CD4-positive, alpha-beta T cell treated with Interleukin-17A for 1 hour (primary cell): Measurements from ENCODE around the gene REPS2.
A peak's percentile ranks its signal among the peaks of the same experiment; 100 is the strongest.
"Not testable (repeated sequence)": the region's sequence is repeated elsewhere in the genome, so short reads cannot be mapped to it uniquely, and the experiment has no call there.

Experiments
- DNase-seq: peaks from one replicate; pipeline ENCODE4 v3.0.0-alpha.2; 2020

Gene REPS2

GRCh38 chrX:16946361-16946964, at the start of gene REPS2:
Gene REPS2, plus strand, starts transcription at chrX:16946658. Its CDS starts 204 bp downstream, at chrX:16946862.
- DNase-seq = peak; percentile 82

- no peak for DNase-seq
These were observed 49.0 kb upstream of the REPS2 start for GRCh38 chrX:16897445-16897844.

- DNase-seq = no peak
These were observed 43.0 kb upstream of the REPS2 start for GRCh38 chrX:16903274-16904022.

GRCh38 chrX:16910376-16910775, 36.1 kb upstream of the REPS2 start:
- DNase-seq = no peak

GRCh38 chrX:16914058-16914457, 32.4 kb upstream of the REPS2 start:
- DNase-seq = no peak

- DNase-seq = no peak
These were observed 29.9 kb upstream of the REPS2 start for GRCh38 chrX:16916561-16916960.

GRCh38 chrX:16917120-16917519, 29.3 kb upstream of the REPS2 start:
- DNase-seq = no peak

GRCh38 chrX:16918979-16919378, 27.5 kb upstream of the REPS2 start:
- DNase-seq = no peak

GRCh38 chrX:16920075-16920474, 26.4 kb upstream of the REPS2 start:
- DNase-seq = no peak

GRCh38 chrX:16923157-16923556, 23.3 kb upstream of the REPS2 start:
- DNase-seq = no peak

- no peak for DNase-seq
These were observed 21.6 kb upstream of the REPS2 start for GRCh38 chrX:16924631-16925480.

- no peak for DNase-seq
These were observed 16.1 kb upstream of the REPS2 start for GRCh38 chrX:16930392-16930791.

GRCh38 chrX:16931371-16931770, 15.1 kb upstream of the REPS2 start:
- DNase-seq = no peak

GRCh38 chrX:16931855-16932575, 14.4 kb upstream of the REPS2 start:
- no peak for DNase-seq

GRCh38 chrX:16934185-16934584, 12.3 kb upstream of the REPS2 start:
- no peak for DNase-seq

GRCh38 chrX:16946971-16947562, 609 bp downstream of the REPS2 start:
- no peak for DNase-seq

GRCh38 chrX:16950423-16950822, 4.0 kb downstream of the REPS2 start:
- no peak for DNase-seq

GRCh38 chrX:16953606-16954211, 7.3 kb downstream of the REPS2 start:
- no peak for DNase-seq

- DNase-seq = no peak
These were observed 11.3 kb downstream of the REPS2 start for GRCh38 chrX:16957751-16958150.

GRCh38 chrX:16958356-16958755, 11.9 kb downstream of the REPS2 start:
- DNase-seq = no peak

GRCh38 chrX:16962661-16963060, 16.2 kb downstream of the REPS2 start:
- not testable (repeated sequence) for DNase-seq

- DNase-seq = no peak
These were observed 16.8 kb downstream of the REPS2 start for GRCh38 chrX:16963216-16963615.
